ENCODE data around the gene KDM8. TPM values are rescaled to one million over a fixed set of nuclear protein-coding genes. Genes with fewer than 3 reads are reported as not detected.

The KDM8 gene
- total and polyA plus RNA-seq, 2 donors (not counting 1 experiment from before 2014, with no cell fraction given): 7.5 to 37.4 TPM

DNA sequence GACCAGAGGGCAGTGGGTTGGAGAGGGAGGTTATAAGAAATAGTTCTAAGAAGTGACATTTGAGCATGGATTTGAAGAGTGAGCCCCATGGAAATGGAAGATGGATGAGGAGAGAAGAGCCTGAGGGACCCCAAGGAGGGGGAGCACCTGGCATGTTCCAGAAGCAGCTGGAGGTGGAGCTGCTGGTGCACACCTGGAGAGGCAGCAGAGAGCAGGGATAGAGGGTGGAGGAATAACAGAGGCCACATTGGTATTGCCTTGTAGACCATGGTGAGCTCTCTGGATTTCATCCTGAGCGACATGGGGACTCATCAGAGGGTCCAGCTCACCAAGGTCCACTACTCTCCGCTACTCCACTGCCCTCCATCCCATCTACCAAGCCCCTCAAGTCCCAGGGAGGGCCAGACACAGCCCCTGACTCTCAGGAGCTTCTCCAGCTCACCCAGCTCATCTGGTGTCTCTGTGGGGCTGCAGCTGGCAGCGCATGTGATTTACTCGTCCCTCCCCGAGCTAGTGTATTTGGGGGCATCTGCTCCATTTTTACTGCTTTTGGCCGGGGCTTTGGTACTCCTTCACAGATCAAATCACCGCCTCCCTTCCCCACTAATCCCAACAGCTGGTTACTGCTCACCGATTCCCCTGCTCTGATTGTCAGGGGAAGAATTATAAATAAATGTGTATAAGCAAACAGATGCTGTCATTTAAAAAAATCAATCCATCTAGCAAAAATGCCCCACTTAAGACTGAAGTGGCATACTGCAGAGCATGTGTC, 22.1 kb upstream of the KDM8 start:
- Histone ChIP-seq H3K9ac (ENCODE audit: low read length) (no peak overlapping the region), H3K9me3 (ENCODE audit: control extremely low read depth in 1 of 3, control insufficient read depth in 2 of 3, insufficient read depth in 1 of 3, low read length in 2 of 3) (no peaks in the 10 kb centered on the region), H3K4me2 (replicated peaks; ENCODE audit: low read depth, low read length, poor library complexity, severe bottlenecking) (no peak overlapping the region), H3K27me3 (replicated peaks in 1 of 4; ENCODE audit: control extremely low read depth in 1 of 4, control insufficient read depth in 3 of 4, insufficient read depth in 4 of 4, low read length in 3 of 4) (no peaks in the 10 kb centered on the region), H2AFZ (ENCODE audit: insufficient read depth, low read depth, low read length, poor library complexity, severe bottlenecking) (no peak overlapping the region), H3K36me3 (replicated peaks in 1 of 2; ENCODE audit: control extremely low read depth in 1 of 2, control insufficient read depth in 1 of 2, extremely low read depth in 1 of 2, insufficient read depth in 2 of 2, low read length in 1 of 2) (no peaks in the 10 kb centered on the region), H3K4me1 (ENCODE audit: control insufficient read depth in 2 of 2, insufficient read depth in 2 of 2, low read length in 2 of 2) (peaks cover 13 to 17% of the 10 kb centered on the region in 2 donors), H4K20me1 (ENCODE audit: control insufficient read depth, insufficient read depth, low read length, poor library complexity, severe bottlenecking) (no peaks in the 10 kb centered on the region), H3K79me2 (ENCODE audit: control insufficient read depth, insufficient read depth, low read length) (no peaks in the 10 kb centered on the region), H3K4me3 (ENCODE audit: control extremely low read depth in 1 of 5, extremely low read depth in 1 of 5, insufficient read depth in 1 of 5, low read depth in 2 of 5, low read length in 4 of 5) (no peak overlapping the region), H3K27ac (ENCODE audit: low read length in 2 of 2) (no peak overlapping the region)
- Mint-ChIP-seq H3K4me1 (peaks cover 11% of the 10 kb centered on the region), H3K27me3 (no peaks in the 10 kb centered on the region), H3K4me3 (no peak overlapping the region), H3K9me3 (ENCODE audit: insufficient read depth) (no peaks in the 10 kb centered on the region), H3K27ac (no peak overlapping the region)
- 97% methylated on average over 4 of the region's 8 CpGs for WGBS (ENCODE audit: insufficient coverage)
- intact Hi-C loops (cut with micrococcal nuclease): loop anchor here (5.0 kb wide), 1 partner anchor 51 kb away; no protein-coding TSS in a partner anchor
- ChIA-PET POLR2A (interaction anchor here (1.5 kb wide), 1 partner anchor 18 kb away, joined by 3 read pairs; no protein-coding TSS in a partner anchor), CTCF (interaction anchor here (0.8 to 5.7 kb wide), 12 partner anchors 9 to 271 kb away, joined by 3 to 95 read pairs (median 28); partner anchors contain the start of gene KDM8)
- ATAC-seq (ENCODE audit: low read depth) (no peak), DNase-seq (no peak)
- TF ChIP-seq EZH2 (IDR thresholded peaks at IDR 0.05; ENCODE audit: borderline replicate concordance, insufficient read depth, low read depth, low read length, poor library complexity, severe bottlenecking): no peak
- TF ChIP-seq, protein P1, sequence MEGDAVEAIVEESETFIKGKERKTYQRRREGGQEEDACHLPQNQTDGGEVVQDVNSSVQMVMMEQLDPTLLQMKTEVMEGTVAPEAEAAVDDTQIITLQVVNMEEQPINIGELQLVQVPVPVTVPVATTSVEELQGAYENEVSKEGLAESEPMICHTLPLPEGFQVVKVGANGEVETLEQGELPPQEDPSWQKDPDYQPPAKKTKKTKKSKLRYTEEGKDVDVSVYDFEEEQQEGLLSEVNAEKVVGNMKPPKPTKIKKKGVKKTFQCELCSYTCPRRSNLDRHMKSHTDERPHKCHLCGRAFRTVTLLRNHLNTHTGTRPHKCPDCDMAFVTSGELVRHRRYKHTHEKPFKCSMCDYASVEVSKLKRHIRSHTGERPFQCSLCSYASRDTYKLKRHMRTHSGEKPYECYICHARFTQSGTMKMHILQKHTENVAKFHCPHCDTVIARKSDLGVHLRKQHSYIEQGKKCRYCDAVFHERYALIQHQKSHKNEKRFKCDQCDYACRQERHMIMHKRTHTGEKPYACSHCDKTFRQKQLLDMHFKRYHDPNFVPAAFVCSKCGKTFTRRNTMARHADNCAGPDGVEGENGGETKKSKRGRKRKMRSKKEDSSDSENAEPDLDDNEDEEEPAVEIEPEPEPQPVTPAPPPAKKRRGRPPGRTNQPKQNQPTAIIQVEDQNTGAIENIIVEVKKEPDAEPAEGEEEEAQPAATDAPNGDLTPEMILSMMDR (IDR thresholded peaks at IDR 0.05): no peak

DNA sequence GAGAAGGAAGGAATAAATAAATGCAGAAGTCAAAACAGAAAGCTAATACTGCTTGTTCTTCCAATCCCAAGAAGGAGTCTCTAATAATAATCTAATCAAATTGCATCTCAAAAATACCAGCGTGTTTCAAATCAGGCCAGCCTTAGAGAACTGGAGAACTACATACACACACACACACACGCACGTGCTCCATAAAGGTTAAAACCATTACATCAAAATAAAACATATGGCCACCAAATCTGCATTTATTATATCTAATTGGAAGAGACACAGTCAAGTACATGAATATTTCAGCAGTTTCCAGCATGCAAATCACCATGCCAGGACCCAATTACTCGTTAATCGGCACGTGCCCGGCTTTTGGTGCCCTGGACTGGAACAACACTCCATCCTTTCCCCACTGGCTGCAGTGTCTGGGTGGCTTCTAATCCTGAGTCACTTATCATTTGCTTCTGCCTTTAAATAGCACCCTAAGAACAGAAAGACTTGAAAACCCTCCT, 20.4 kb upstream of the KDM8 start:
- TF ChIP-seq, protein P1 (IDR thresholded peaks at IDR 0.05): no peak
- no peak for TF ChIP-seq EZH2 (IDR thresholded peaks at IDR 0.05; ENCODE audit: borderline replicate concordance, insufficient read depth, low read depth, low read length, poor library complexity, severe bottlenecking)
- Histone ChIP-seq H3K4me2 (replicated peaks; ENCODE audit: low read depth, low read length, poor library complexity, severe bottlenecking) (no peak overlapping the region), H4K20me1 (ENCODE audit: control insufficient read depth, insufficient read depth, low read length, poor library complexity, severe bottlenecking) (no peaks in the 10 kb centered on the region), H3K27me3 (replicated peaks in 1 of 4; ENCODE audit: control extremely low read depth in 1 of 4, control insufficient read depth in 3 of 4, insufficient read depth in 4 of 4, low read length in 3 of 4) (no peaks in the 10 kb centered on the region), H3K9me3 (ENCODE audit: control extremely low read depth in 1 of 3, control insufficient read depth in 2 of 3, insufficient read depth in 1 of 3, low read length in 2 of 3) (no peaks in the 10 kb centered on the region), H3K4me3 (ENCODE audit: control extremely low read depth in 1 of 5, extremely low read depth in 1 of 5, insufficient read depth in 1 of 5, low read depth in 2 of 5, low read length in 4 of 5) (no peak overlapping the region), H2AFZ (ENCODE audit: insufficient read depth, low read depth, low read length, poor library complexity, severe bottlenecking) (no peak overlapping the region), H3K4me1 (ENCODE audit: control insufficient read depth in 2 of 2, insufficient read depth in 2 of 2, low read length in 2 of 2) (peaks cover 13 to 17% of the 10 kb centered on the region in 2 donors), H3K9ac (ENCODE audit: low read length) (no peak overlapping the region), H3K79me2 (ENCODE audit: control insufficient read depth, insufficient read depth, low read length) (no peaks in the 10 kb centered on the region), H3K36me3 (replicated peaks in 1 of 2; ENCODE audit: control extremely low read depth in 1 of 2, control insufficient read depth in 1 of 2, extremely low read depth in 1 of 2, insufficient read depth in 2 of 2, low read length in 1 of 2) (no peaks in the 10 kb centered on the region), H3K27ac (ENCODE audit: low read length in 2 of 2) (no peak overlapping the region)
- no peak overlapping the region for H3K4me3 Mint-ChIP-seq
- no peak overlapping the region for H3K27ac Mint-ChIP-seq
- ChIA-PET POLR2A (no interaction called here), CTCF (interaction anchor here (1.1 kb wide), 1 partner anchor 43 kb away, joined by 3 read pairs; no protein-coding TSS in a partner anchor)
- intact Hi-C loops (cut with micrococcal nuclease): loop anchor here (5.0 kb wide), 1 partner anchor 49 kb away; no protein-coding TSS in a partner anchor
- 91% methylated on average over 5 of the region's 7 CpGs for WGBS (ENCODE audit: insufficient coverage)
- H3K9me3 Mint-ChIP-seq (ENCODE audit: insufficient read depth): no peaks in the 10 kb centered on the region
- H3K27me3 Mint-ChIP-seq: peaks cover 3% of the 10 kb centered on the region
- H3K4me1 Mint-ChIP-seq: peaks cover 11% of the 10 kb centered on the region
- no peak for DNase-seq
- no peak for ATAC-seq (ENCODE audit: low read depth)
